PC-3 (cell line): ENCODE results near the gene MED13. TPM values are rescaled to one million over a fixed set of nuclear protein-coding genes. Genes with fewer than 3 reads are reported as not detected.

Experiments
- ATAC-seq: fragments of 200-7000 bp; cut with Tn5 transposase; 2 replicates; pipeline ENCODE4 v1.9.1; 2020; ENCODE audit warnings: mild to moderate bottlenecking, moderate library complexity
- BruUV-seq: library from RNA; stranded (reverse); fragments of 400-500 nt; replicated peaks from 2 replicates; lab custom pipeline; 2021; lab: Mats Ljungman, UMichigan
- CTCF ChIA-PET: fragments of 300-600 bp; sonication (Branson Sonifier 250); formaldehyde crosslinking; loops from one replicate; lab custom pipeline; 2022; ENCODE audit warnings: antibody characterized with exemption; lab: Charles Lee
- POLR2A ChIA-PET: fragments of 300-600 bp; sonication (Branson Sonifier 250); formaldehyde crosslinking; loops from one replicate; lab custom pipeline; 2022; ENCODE audit warnings: antibody characterized with exemption; ENCODE audit not compliant: unreplicated experiment; lab: Charles Lee
- DNase-seq: peaks from one replicate; pipeline ENCODE4 v3.0.0-alpha.2; 2015
- H2AFZ ChIP-seq: fragments of 300-600 bp; sonication (generic); 2 replicates; pipeline ENCODE4 v1.6.0; 2016; ENCODE audit warnings: antibody characterized with exemption, low read length
- H3F3A ChIP-seq: fragments of 300-600 bp; sonication (generic); one replicate; pipeline ENCODE4 v1.6.0; 2017; ENCODE audit warnings: antibody characterized with exemption, low read length, control low read depth, mild to moderate bottlenecking; ENCODE audit not compliant: unreplicated experiment
- H3K27ac ChIP-seq: fragments of 300-600 bp; sonication (generic); 2 replicates; pipeline ENCODE4 v1.5.1; 2016; ENCODE audit warnings: mild to moderate bottlenecking, low read length
- H3K27me3 ChIP-seq: fragments of 300-600 bp; sonication (generic); 2 replicates; pipeline ENCODE4 v1.6.1; 2016; ENCODE audit warnings: low read length, mixed read lengths
- H3K36me3 ChIP-seq: fragments of 300-600 bp; sonication (generic); 2 replicates; pipeline ENCODE4 v1.6.1; 2016; ENCODE audit warnings: low read depth, mixed run types, low read length, mixed read lengths
- H3K4me1 ChIP-seq: fragments of 300-600 bp; sonication (generic); 2 replicates; pipeline ENCODE4 v1.5.1; 2016; ENCODE audit warnings: low read length; ENCODE audit not compliant: insufficient read depth
- H3K4me2 ChIP-seq: fragments of 300-600 bp; sonication (generic); 2 replicates; pipeline ENCODE4 v1.6.0; 2016; ENCODE audit warnings: low read length
- H3K4me3 ChIP-seq: fragments of 300-600 bp; sonication (generic); 2 replicates; pipeline ENCODE4 v1.5.1; 2016; ENCODE audit warnings: mild to moderate bottlenecking, low read length, mixed read lengths
- H3K79me2 ChIP-seq: fragments of 300-600 bp; sonication (generic); 2 replicates; pipeline ENCODE4 v1.6.1; 2017; ENCODE audit warnings: low read length, mixed read lengths
- H3K9ac ChIP-seq: fragments of 300-600 bp; sonication (generic); 2 replicates; pipeline ENCODE4 v1.6.0; 2016; ENCODE audit warnings: mild to moderate bottlenecking, low read length
- H3K9me2 ChIP-seq: fragments of 300-600 bp; sonication (generic); replicated peaks from 2 replicates; pipeline ENCODE4 v1.6.1; 2016; ENCODE audit warnings: mixed run types, low read length, mixed read lengths
- H3K9me3 ChIP-seq: fragments of 300-600 bp; sonication (generic); 2 replicates; pipeline ENCODE4 v1.6.1; 2016; ENCODE audit warnings: low read length, mixed read lengths
- H4K20me1 ChIP-seq: fragments of 300-600 bp; sonication (generic); 2 replicates; pipeline ENCODE4 v1.6.1; 2016; ENCODE audit warnings: low read length, mixed read lengths
- EZH2 ChIP-seq: fragments of 300-600 bp; sonication (generic); IDR thresholded peaks from one replicate; pipeline ENCODE4 v1.6.1; 2017; ENCODE audit warnings: antibody characterized with exemption, mild to moderate bottlenecking, low read length; ENCODE audit not compliant: unreplicated experiment
- EZH2phosphoT487 ChIP-seq: fragments of 300-600 bp; sonication (generic); IDR thresholded peaks from 2 replicates; pipeline ENCODE4 v1.6.1; 2018; ENCODE audit warnings: mild to moderate bottlenecking, antibody characterized with exemption, low read length, borderline replicate concordance
- intact Hi-C: fragments of 100-400 bp; cut with micrococcal nuclease; formaldehyde crosslinking; loops from 2 replicates; pipeline ENCODE4 v1.9.0; 2023
- total RNA-seq: library from RNA; depleted of rRNA; stranded (reverse); fragments of >200 nt; gene quantifications from 2 replicates; pipeline ENCODE4 v1.2.3, GENCODE V29; 2014
- TF ChIP-seq, protein P1 (sequence below): fragments of 300-600 bp; sonication (generic); conservative IDR thresholded peaks from 2 replicates; pipeline ENCODE4 v1.5.1; 2017; ENCODE audit warnings: antibody characterized with exemption, low read depth, mild to moderate bottlenecking, low read length

Gene MED13
- total RNA-seq, 1 experiment from 2014 or later: 36.8 TPM

DNA sequence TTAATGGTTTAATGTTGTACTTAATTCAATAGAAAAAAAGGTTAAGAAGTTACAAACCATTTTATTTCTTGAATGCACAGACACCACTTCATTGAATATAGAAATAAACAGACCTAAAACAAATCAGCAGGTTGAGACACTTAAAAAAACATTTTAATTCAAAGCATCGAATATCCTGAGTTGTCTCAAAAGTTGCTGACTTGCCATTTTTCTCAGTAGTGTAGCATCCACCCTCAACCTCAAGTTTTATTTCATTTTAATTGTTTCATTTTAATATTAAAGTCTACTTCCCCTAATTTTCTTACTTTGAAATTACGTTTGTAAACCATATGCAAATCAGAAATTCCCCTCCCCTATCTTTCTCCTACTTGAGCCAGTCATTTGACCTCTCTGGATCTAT is 5.8 kb upstream of the MED13 start:
- H3K36me3 ChIP-seq: no peaks in the 10 kb centered on the region
- ChIA-PET POLR2A (no interaction called here), CTCF (interaction anchor here (0.8 kb wide), 1 partner anchor 39 kb away, joined by 3 read pairs; no protein-coding TSS in a partner anchor)
- H3K9me3 ChIP-seq: no peaks in the 10 kb centered on the region
- ATAC-seq (no peak), DNase-seq (no peak)
- no peak overlapping the region for H3K4me2 ChIP-seq
- H3K27ac ChIP-seq: no peak overlapping the region
- H3K9ac ChIP-seq: no peak overlapping the region
- H3K4me3 ChIP-seq: no peak overlapping the region
- TF ChIP-seq EZH2phosphoT487 (no peak), EZH2 (no peak)
- TF ChIP-seq, protein P1, sequence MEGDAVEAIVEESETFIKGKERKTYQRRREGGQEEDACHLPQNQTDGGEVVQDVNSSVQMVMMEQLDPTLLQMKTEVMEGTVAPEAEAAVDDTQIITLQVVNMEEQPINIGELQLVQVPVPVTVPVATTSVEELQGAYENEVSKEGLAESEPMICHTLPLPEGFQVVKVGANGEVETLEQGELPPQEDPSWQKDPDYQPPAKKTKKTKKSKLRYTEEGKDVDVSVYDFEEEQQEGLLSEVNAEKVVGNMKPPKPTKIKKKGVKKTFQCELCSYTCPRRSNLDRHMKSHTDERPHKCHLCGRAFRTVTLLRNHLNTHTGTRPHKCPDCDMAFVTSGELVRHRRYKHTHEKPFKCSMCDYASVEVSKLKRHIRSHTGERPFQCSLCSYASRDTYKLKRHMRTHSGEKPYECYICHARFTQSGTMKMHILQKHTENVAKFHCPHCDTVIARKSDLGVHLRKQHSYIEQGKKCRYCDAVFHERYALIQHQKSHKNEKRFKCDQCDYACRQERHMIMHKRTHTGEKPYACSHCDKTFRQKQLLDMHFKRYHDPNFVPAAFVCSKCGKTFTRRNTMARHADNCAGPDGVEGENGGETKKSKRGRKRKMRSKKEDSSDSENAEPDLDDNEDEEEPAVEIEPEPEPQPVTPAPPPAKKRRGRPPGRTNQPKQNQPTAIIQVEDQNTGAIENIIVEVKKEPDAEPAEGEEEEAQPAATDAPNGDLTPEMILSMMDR: no peak
- H3K9me2 ChIP-seq: no peaks in the 10 kb centered on the region
- intact Hi-C loops: no loop called here
- H3F3A ChIP-seq: no peaks in the 10 kb centered on the region
- peaks cover 4% of the 10 kb centered on the region; the same call in 1 of the 2 replicates for H3K4me1 ChIP-seq
- no peaks in the 10 kb centered on the region for H4K20me1 ChIP-seq
- H3K79me2 ChIP-seq: no peaks in the 10 kb centered on the region
- no peaks in the 10 kb centered on the region for H3K27me3 ChIP-seq
- no TSS peak for BruUV-seq
- no peak overlapping the region for H2AFZ ChIP-seq

DNA sequence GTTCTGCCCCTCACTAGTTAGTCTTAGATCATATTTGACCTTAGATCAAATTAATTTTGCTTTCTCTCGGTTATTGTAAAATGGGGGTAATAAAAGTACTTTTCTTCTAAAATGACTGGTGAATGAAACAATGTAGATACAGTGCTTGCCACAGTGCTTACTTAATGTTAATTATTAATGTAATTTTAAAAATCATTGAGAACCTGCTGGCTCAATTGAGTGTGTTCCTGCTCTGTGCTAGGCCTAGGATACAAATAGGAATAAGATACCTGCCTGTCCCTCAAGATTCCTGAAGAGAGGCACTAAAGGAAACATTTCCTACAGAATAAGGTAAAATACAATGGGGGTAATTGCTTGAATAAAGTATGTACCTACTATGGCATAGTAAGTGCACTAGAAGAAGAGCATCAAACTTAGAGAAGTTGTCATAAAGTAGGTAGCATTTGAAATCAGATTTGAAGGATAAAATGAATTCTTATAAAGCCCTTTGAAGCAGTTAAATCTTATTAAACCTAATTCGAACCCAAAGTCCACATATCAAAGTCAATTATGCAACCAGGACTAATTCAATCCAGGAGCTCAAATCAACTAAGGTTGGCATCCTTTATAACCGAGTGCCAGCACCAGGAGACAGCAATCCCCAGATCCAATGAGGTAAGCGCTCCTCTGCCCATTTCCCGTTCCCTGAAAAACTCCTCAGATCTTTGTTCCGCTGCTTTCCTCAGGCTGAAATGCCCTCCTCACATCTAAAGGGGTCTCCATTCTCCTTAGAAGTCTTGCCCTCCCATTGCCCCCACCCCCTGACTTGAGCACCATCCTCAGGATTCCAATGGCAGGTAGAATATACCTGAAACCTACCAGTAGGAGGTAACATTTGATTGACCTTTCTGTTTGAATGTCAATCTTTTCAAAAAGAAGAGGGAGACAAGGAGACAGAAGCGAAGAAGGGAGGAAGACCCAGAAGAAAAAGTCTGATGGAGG is 2.4 kb upstream of the MED13 start:
- H3K9ac ChIP-seq: no peak overlapping the region
- H3K27ac ChIP-seq: no peak overlapping the region
- ATAC-seq (no peak), DNase-seq (peak; percentile 15)
- ChIA-PET CTCF (no interaction called here), POLR2A (no interaction called here)
- H3K27me3 ChIP-seq: no peaks in the 10 kb centered on the region
- peaks cover 23% of the 10 kb centered on the region for H4K20me1 ChIP-seq
- peaks cover 14% of the 10 kb centered on the region for H3K4me1 ChIP-seq
- no peaks in the 10 kb centered on the region for H3K9me2 ChIP-seq
- H2AFZ ChIP-seq: no peak overlapping the region
- no peaks in the 10 kb centered on the region for H3K9me3 ChIP-seq
- H3K4me2 ChIP-seq: no peak overlapping the region
- TF ChIP-seq, protein P1: peak; percentile 25
- no peak for TF ChIP-seq EZH2
- intact Hi-C loops: loop anchor here (2.0 to 10.0 kb wide), 4 partner anchors 25 to 430 kb away; partner anchors contain the start of gene INTS2
- no peaks in the 10 kb centered on the region for H3F3A ChIP-seq
- no peaks in the 10 kb centered on the region; the same call in 1 of the 2 replicates for H3K36me3 ChIP-seq
- no TSS peak for BruUV-seq
- no peak overlapping the region for H3K4me3 ChIP-seq
- H3K79me2 ChIP-seq: peaks cover 31% of the 10 kb centered on the region
